ENCODE results near the gene LRSAM1.

Gene LRSAM1

GRCh38 chr9:127517620-127518019 lies 66.3 kb downstream of the LRSAM1 start:
- no peak for DNase-seq (ENCODE audit: low read depth)

GRCh38 chr9:127518091-127518856 lies 67.0 kb downstream of the LRSAM1 start:
- no peak for DNase-seq (ENCODE audit: low read depth)

- DNase-seq (ENCODE audit: low read depth): no peak
Observed at GRCh38 chr9:127519301-127520166, 68.2 kb downstream of the LRSAM1 start.

GRCh38 chr9:127520941-127521918 lies 69.9 kb downstream of the LRSAM1 start:
- DNase-seq (ENCODE audit: low read depth): no peak

- no peak for DNase-seq (ENCODE audit: low read depth)
Observed at GRCh38 chr9:127521919-127522304, 70.6 kb downstream of the LRSAM1 start.

GRCh38 chr9:127522727-127523126 lies 71.4 kb downstream of the LRSAM1 start:
- no peak for DNase-seq (ENCODE audit: low read depth)

- DNase-seq (ENCODE audit: low read depth): no peak
Observed at GRCh38 chr9:127523312-127523851, 72.1 kb downstream of the LRSAM1 start.

GRCh38 chr9:127524373-127524772 lies 73.1 kb downstream of the LRSAM1 start:
- no peak for DNase-seq (ENCODE audit: low read depth)

GRCh38 chr9:127525401-127526188 lies 74.3 kb downstream of the LRSAM1 start:
- no peak for DNase-seq (ENCODE audit: low read depth)

GRCh38 chr9:127526655-127527559 lies 75.6 kb downstream of the LRSAM1 start:
- no peak for DNase-seq (ENCODE audit: low read depth)

- no peak for DNase-seq (ENCODE audit: low read depth)
Observed at GRCh38 chr9:127527560-127528268, 76.4 kb downstream of the LRSAM1 start.

GRCh38 chr9:127528422-127529251 lies 77.3 kb downstream of the LRSAM1 start:
- DNase-seq (ENCODE audit: low read depth): no peak

GRCh38 chr9:127529671-127530070 lies 78.4 kb downstream of the LRSAM1 start:
- DNase-seq (ENCODE audit: low read depth): no peak

- no peak for DNase-seq (ENCODE audit: low read depth)
Observed at GRCh38 chr9:127530206-127530941, 79.1 kb downstream of the LRSAM1 start.

GRCh38 chr9:127531676-127532075 lies 80.4 kb downstream of the LRSAM1 start:
- DNase-seq (ENCODE audit: low read depth): no peak

GRCh38 chr9:127534250-127534906 lies 83.1 kb downstream of the LRSAM1 start:
- no peak for DNase-seq (ENCODE audit: low read depth)

- no peak for DNase-seq (ENCODE audit: low read depth)
Observed at GRCh38 chr9:127534931-127535330, 83.6 kb downstream of the LRSAM1 start.

Measured in activated T-cell treated with anti-CD3 and anti-CD28 coated beads for 1 hour (primary cell).